ENCODE results near the gene TOMM40. TPM values are rescaled to one million over a fixed set of nuclear protein-coding genes. Genes with fewer than 3 reads are reported as not detected.
"Not testable (repeated sequence)": the region's sequence is repeated elsewhere in the genome, so short reads cannot be mapped to it uniquely, and the experiment has no call there.

Gene TOMM40
- total RNA-seq, 1 donor from 2014 or later, result 40.8 TPM

DNA sequence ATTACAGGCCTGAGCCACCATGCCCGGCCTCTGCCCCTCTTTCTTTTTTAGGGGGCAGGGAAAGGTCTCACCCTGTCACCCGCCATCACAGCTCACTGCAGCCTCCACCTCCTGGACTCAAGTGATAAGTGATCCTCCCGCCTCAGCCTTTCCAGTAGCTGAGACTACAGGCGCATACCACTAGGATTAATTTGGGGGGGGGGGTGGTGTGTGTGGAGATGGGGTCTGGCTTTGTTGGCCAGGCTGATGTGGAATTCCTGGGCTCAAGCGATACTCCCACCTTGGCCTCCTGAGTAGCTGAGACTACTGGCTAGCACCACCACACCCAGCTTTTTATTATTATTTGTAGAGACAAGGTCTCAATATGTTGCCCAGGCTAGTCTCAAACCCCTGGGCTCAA is 18.7 kb downstream of the TOMM40 start:
- ATAC-seq (no peak), DNase-seq (no peak)
- peaks cover 15% of the 10 kb centered on the region for H3K4me1 ChIP-seq
- peaks cover 16% of the 10 kb centered on the region for H3K27me3 ChIP-seq (ENCODE audit: low read depth)
- TF ChIP-seq CTCF (IDR thresholded peaks at IDR 0.05), result no peak
- intact Hi-C loops (cut with DNase I), result no loop called here
- H3K9me3 ChIP-seq, result no peaks in the 10 kb centered on the region
- H3K27ac ChIP-seq, result no peak overlapping the region
- no peaks in the 10 kb centered on the region for H3K36me3 ChIP-seq
- H3K4me3 ChIP-seq, result peak overlapping the region; percentile 23

DNA sequence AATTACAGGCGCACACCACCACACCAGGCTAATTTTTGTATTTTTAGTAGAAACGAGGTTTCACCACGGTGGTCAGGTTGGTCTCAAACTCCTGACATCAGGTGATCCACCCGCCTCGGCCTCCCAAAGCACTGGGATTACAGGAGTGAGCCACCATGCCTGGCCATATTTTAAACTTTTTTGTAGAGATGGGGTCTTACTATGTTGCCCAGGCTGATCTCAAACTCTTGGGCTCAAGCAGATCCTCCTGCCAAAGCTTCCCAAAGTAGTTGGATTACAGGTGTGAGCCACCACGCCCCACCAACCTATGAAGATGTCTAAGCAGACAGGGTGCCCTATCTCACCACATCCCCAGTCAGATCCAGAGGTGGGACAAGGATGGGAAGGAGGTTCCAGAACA is 20.8 kb downstream of the TOMM40 start:
- H3K9me3 ChIP-seq; ATAC-seq; H3K36me3 ChIP-seq; H3K27me3 ChIP-seq (ENCODE audit: low read depth); intact Hi-C loops (cut with DNase I); H3K4me3 ChIP-seq; DNase-seq; H3K27ac ChIP-seq: not testable (repeated sequence)
- H3K4me1 ChIP-seq, result peaks cover 15% of the 10 kb centered on the region

- DNase-seq, result peak; percentile 76
- peak in 1 of 2 donors; percentile 36 for ATAC-seq
Observed at GRCh38 chr19:44912854-44913253, 21.8 kb downstream of the TOMM40 start.

GRCh38 chr19:44913512-44914432 is 22.7 kb downstream of the TOMM40 start:
- H3K4me1 ChIP-seq, result peaks cover 15% of the 10 kb centered on the region
- H3K36me3 ChIP-seq; DNase-seq; H3K9me3 ChIP-seq; intact Hi-C loops (cut with DNase I); ATAC-seq; H3K27me3 ChIP-seq (ENCODE audit: low read depth): not testable (repeated sequence)
- H3K4me3 ChIP-seq, result peak overlapping the region; percentile 61
- peak overlapping the region; percentile 76 for H3K27ac ChIP-seq

More at GRCh38 chr19:44912854-44913253, 21.8 kb downstream of the TOMM40 start:
- H3K4me3 ChIP-seq, result no peak overlapping the region
- no peaks in the 10 kb centered on the region for H3K36me3 ChIP-seq
- no peak overlapping the region for H3K27ac ChIP-seq
- TF ChIP-seq CTCF (IDR thresholded peaks at IDR 0.05), result no peak
- H3K9me3 ChIP-seq, result no peaks in the 10 kb centered on the region
- no peaks in the 10 kb centered on the region for H3K27me3 ChIP-seq (ENCODE audit: low read depth)
- H3K4me1 ChIP-seq, result peaks cover 15% of the 10 kb centered on the region
- intact Hi-C loops (cut with DNase I), result no loop called here

GRCh38 chr19:44914433-44915206 is 23.6 kb downstream of the TOMM40 start, which contains the start of gene APOC1:
Gene APOC1 (plus strand): TSS chr19:44914608. CDS start chr19:44914892, 284 bp downstream.
- H3K27me3 ChIP-seq (ENCODE audit: low read depth); H3K9me3 ChIP-seq; intact Hi-C loops (cut with DNase I); H3K36me3 ChIP-seq: not testable (repeated sequence)
- H3K27ac ChIP-seq, result peak within 1 kb of the TSS; percentile 76
- ATAC-seq (peak; percentile 92 to 96), DNase-seq (peak; percentile 87)
- H3K4me1 ChIP-seq, result peaks cover 15% of the 10 kb centered on the region
- peak within 1 kb of the TSS; percentile 61 for H3K4me3 ChIP-seq

GRCh38 chr19:44924243-44924725 is 33.2 kb downstream of the TOMM40 start:
- TF ChIP-seq CTCF (IDR thresholded peaks at IDR 0.05), result no peak
- no peaks in the 10 kb centered on the region for H3K9me3 ChIP-seq
- no peak overlapping the region for H3K27ac ChIP-seq
- peaks cover 42% of the 10 kb centered on the region for H3K4me1 ChIP-seq
- intact Hi-C loops (cut with DNase I), result no loop called here
- DNase-seq, result no peak
- no peaks in the 10 kb centered on the region for H3K27me3 ChIP-seq (ENCODE audit: low read depth)
- no peak overlapping the region for H3K4me3 ChIP-seq
- ATAC-seq, result no peak
- H3K36me3 ChIP-seq, result no peaks in the 10 kb centered on the region

Measured in lower lobe of right lung (tissue), 2 donors.